DMS 273 (cell line): ENCODE results near the gene NLGN4X.
"Not testable (repeated sequence)": the region's sequence is repeated elsewhere in the genome, so short reads cannot be mapped to it uniquely, and the experiment has no call there.

ENCODE experiments used
- DNase-seq: peaks from one replicate; lab custom pipeline; 2025; ENCODE audit not compliant: unreplicated experiment; lab: John Stamatoyannopoulos, UW

NLGN4X gene

GRCh38 chrX:6015423-6015822 lies 213.2 kb downstream of the NLGN4X start:
- DNase-seq = no peak

- DNase-seq = no peak
Observed at GRCh38 chrX:6012357-6012756, 216.3 kb downstream of the NLGN4X start.

GRCh38 chrX:6005856-6006255 lies 222.8 kb downstream of the NLGN4X start:
- no peak for DNase-seq

GRCh38 chrX:6004529-6004928 lies 224.1 kb downstream of the NLGN4X start:
- no peak for DNase-seq

GRCh38 chrX:6002056-6002455 lies 226.6 kb downstream of the NLGN4X start:
- peak; percentile 3 for DNase-seq

DNA sequence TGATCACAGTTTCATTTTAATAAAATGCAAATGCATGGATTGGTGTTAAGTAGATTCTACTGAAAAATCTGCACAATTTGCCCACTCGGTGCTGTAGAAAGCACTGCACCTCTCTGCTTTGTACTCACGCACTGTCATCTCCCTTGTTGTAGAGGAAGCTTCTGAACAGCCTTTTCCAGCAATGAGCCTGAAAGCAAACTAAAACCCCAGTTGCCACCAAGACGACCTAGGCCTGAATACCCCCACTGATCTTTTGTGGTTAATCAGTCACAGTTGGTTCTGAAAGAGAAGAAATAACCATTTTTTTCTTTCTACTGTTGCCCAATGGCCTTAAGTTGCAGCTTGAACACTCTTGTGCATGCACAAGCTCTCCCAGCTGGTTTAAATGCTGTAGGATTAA lies 229.8 kb downstream of the NLGN4X start:
- no peak for DNase-seq

DNA sequence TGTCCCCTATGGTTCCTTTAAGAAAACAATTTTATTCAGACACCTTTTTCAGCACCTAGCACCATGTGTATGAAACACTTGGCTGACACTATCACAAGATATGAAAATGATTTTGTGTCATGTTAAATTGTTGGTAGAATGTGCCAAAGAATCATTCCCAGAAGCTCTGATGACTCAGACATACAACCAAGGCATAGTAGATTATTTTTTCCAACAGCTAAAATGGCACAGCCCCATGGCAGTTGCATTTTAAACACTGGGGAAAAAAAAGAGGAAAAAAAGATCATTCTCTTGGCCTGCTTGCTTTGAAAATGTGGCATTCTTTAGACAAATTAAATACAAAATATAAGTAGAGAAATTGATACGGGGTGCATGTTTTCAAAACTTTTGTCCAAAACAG lies 230.2 kb downstream of the NLGN4X start:
- no peak for DNase-seq

- no peak for DNase-seq
Observed at GRCh38 chrX:5991393-5991792, 237.3 kb downstream of the NLGN4X start.

GRCh38 chrX:5979338-5979737 lies 249.3 kb downstream of the NLGN4X start:
- no peak for DNase-seq

GRCh38 chrX:5976332-5976731 lies 252.3 kb downstream of the NLGN4X start:
- no peak for DNase-seq

GRCh38 chrX:5971300-5971699 lies 257.4 kb downstream of the NLGN4X start:
- DNase-seq = no peak

GRCh38 chrX:5965406-5965805 lies 263.3 kb downstream of the NLGN4X start:
- DNase-seq = no peak

GRCh38 chrX:5959286-5959685 lies 269.4 kb downstream of the NLGN4X start:
- no peak for DNase-seq

DNA sequence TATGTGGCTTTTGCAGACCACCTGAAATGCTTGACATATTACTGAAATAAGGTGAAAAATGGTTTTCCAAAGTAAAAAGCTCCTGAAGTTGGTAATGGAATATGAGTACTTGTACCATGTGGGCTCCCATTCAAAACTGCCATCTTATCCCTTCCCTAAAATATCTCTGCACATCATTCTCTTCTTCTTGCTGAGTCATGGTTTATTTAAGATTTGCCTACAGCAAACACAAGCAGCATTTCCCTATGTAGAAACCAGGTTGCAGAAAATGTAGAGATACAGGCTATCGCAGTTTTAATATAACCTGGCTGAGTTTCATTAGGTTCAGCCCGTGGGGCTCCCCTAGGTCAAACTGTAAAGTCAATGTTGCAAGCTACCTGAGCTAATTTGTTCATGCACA lies 270.1 kb downstream of the NLGN4X start:
- no peak for DNase-seq

DNA sequence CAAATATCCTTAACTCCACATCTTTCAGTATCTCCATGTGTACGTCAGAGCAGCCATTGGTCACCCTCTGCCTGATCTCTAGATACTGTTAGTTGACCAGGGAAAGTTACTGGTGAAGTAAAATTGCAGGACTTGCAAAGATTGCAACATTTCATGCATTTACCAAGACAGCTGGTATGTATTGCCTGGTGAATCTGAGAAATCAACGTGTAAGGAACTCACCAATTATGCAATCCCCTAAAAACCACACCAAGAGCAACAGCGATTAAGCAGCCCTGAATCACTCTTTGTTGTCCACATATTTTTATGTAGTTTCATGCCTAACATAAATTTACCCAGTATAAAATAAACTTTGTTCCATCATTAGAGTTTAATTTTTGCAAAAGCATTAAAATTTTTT lies 271.2 kb downstream of the NLGN4X start:
- DNase-seq = no peak

GRCh38 chrX:5936438-5936837 lies 292.2 kb downstream of the NLGN4X start:
- DNase-seq = no peak

DNA sequence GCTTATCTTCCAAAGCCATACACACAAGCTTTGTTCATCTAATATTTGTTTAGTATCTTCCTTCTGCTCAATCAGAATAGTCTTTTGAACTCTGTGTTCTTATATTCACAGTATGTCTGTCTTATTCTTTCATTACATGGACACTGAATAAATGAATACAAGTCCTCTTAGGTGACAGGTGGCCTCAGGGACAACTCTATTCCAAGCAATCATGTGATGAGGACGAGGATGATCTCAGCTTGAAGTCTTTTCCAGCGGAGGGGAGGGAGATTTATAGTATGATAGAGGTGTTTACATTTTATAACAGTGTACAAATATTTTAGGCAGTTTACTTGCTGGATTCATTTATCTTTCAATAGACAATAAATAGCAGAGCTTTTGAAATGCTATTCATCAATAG lies 300.4 kb downstream of the NLGN4X start:
- no peak for DNase-seq

- peak; percentile 20 for DNase-seq
Observed at GRCh38 chrX:5916945-5917344, 311.7 kb downstream of the NLGN4X start.

- DNase-seq = peak; percentile 15
Observed at GRCh38 chrX:5915783-5916182, 312.9 kb downstream of the NLGN4X start.

DNA sequence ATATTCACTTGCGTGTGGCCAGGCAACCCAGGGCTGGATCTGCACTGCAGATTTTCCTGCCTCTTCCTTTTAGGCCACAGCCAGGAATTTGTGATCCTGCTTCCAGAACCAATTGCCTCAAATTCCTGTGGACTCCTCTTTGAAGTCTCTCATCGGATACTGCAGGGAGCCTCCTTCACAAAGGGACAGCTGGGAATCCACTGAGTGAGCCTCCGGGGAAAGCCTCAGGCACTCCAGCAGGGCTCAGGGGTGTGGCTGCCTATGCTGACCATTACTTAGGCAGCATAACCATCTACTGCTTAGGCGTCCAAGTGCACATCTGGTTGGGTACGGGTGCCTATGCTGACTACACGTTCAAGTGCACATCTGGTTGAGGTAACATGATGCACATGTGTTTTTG lies 321.5 kb downstream of the NLGN4X start:
- DNase-seq = no peak

GRCh38 chrX:5903586-5904190 lies 325.0 kb downstream of the NLGN4X start:
- DNase-seq = not testable (repeated sequence)

GRCh38 chrX:5898463-5898862 lies 330.2 kb downstream of the NLGN4X start:
- DNase-seq = no peak

- DNase-seq = no peak
Observed at GRCh38 chrX:5891378-5891777, 337.3 kb downstream of the NLGN4X start.
